ACHN (cell line): ENCODE results near the gene SPIB.
"Not testable (repeated sequence)": the region's sequence is repeated elsewhere in the genome, so short reads cannot be mapped to it uniquely, and the experiment has no call there.

Source experiments
- DNase-seq: peaks from one replicate; pipeline ENCODE4 v3.0.0-alpha.2; 2015
- in situ Hi-C: cut with HindIII; loops from 2 replicates; pipeline ENCODE4 v1.10.0; 2017; ENCODE audit warnings: low sequenced_read_pairs, low pct_ligation_motif_present, low pct_unique_long_range_greater_than_20kb

SPIB gene

DNA sequence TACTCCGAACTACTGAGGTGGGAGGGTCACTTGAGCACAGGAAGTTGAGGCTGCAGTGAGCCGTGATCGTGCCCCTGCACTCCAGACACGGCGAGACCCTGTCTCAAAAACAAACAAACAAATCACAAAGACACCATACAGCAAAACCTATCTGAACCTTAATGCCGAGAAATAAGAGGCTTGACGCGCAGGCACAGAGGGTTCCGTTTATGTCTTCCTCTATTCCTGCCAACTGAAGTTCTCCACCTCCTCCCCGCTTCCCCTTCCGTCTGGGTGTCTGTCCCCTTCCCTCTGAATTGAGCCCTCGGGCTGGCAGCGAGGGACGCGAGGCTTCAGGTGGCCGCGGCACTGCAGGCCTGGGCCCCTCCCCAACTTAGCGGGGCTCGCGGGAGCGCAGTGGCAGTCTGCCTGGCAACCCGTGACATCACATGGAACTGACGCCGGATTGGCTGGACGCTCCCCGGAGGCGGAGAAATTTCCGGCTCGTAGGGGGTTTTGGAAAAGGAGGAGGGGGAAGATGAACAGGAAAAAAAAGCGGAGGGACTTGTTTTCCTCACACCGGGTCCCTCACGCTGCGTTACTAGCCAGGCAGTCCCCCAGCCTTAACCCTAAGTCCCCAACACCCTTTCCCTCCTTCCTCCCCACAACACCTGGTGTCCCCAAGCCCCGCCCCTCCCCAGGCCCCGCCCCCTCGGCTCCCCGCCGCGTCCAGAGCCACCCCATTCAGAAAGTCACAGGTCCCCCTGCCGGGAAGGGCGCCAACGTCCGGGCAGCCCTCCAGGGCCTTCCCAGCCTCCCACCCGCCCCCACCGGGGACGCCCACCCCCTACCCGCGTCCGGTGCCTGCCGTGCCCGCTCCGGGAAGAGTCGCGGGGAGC is 12.8 kb downstream of the SPIB start:
- in situ Hi-C loops: no loop called here
- peak; percentile 71 for DNase-seq

DNA sequence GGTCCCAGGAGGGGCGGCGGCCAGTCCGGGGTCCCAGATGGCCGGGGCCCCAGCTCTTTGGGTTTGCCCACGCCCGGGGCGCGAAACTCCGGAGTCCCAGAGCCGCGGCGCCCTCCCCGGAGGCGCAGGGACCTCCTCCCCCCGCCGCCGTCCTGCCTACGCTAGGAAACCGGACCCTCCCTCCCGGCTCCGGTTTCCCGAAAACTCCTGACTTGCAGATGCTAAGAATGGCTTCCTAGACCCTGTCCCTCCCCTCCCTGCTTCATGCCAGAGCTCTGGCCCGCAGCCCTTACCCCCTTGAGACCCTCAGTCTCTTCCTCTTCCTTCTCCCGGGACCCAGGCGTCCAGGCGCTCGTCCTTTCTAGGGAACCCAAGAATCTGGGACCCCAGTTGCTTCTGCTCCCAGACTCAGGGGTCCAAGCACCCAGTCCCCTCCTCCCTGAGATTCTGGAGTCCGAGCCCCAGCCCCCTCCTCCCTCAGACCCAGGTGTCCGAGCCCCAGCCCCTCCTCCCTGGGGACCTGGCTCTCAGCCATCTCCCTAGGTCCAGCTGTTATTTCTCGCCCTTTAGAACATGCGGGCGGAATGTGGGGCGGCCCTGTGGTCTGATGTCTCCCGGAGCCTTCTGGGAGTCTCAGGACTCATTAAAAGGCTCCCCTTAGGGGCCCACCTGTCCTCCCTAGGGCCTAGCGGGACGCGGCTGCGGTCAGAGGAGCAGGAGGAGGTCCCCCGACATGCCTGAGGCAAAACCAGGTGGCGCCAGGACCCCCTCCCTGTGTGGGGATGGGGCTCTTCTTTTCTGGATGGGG is 13.7 kb downstream of the SPIB start, which contains the start of gene MYBPC2:
TSS of gene MYBPC2 (plus strand) at position 672 of the 808 bp plus-strand sequence. CDS start at position 734, 62 bp downstream.
- in situ Hi-C loops: no loop called here
- no peak for DNase-seq

DNA sequence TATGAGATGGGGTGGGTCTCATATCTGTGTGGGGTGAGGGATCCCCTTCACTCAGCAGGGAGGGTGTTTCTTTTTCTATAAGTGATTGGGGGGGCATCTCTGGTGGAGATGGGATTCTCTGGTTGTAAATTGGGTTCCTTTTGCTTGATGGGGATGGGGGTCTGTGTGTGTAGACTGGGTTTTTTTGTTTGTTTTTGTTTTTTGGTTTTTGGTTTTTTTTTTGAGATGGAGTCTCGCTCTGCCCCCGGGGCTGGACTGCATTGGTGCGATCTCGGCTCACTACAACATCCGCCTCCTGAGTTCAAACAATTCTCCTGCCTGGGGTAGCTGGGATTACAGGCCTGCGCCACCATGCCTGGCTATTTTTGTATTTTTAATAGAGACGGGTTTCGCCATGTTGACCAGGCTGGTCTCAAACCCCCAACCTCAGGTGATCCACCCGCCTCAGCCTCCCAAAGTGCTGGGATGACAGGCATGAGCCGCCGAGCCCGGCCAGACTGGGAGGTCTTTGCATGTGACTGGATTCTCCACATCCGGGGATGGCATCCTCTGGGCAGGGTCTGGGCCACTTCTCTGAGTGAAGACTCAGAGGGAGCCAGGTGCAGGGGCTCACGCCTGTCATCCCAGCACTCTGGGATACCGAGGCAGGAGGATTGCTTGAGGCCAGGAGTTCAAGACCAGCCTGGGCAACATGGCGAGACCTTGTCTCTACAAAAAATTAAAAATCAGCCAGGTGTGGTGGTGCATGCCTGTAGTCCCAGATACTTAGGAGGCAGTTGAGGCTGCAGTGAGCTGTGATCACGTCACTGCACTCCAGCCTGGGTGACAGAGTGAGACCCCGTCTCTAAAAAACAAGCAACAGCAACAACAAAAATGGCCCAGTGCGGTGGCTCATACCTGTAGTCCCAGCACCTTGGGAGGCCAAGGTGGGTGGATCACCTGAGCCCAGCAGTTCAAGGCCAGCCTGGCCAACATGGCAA is 14.8 kb downstream of the SPIB start:
- in situ Hi-C loops: no loop called here
- DNase-seq: no peak

DNA sequence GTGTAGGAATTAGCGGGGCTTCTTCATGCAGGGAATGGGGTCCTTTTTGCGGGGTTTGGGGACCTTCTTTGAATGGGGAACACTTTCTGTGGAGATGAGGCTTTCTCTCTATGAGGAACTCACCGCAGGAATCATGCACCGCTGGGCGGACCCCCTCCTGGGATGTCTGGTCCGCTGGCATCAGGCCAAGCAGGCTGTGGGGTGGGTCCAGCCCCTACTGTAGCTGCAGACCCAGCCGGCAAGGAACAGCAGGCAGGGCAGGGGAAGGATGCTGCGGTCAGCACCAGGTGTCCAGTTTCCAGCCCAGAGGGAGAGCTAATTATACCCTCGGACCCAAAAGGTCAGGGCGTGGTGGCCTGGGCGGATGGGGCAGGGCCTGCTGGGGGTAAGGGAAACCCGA is 15.8 kb downstream of the SPIB start:
- no peak for DNase-seq
- in situ Hi-C loops: no loop called here

DNA sequence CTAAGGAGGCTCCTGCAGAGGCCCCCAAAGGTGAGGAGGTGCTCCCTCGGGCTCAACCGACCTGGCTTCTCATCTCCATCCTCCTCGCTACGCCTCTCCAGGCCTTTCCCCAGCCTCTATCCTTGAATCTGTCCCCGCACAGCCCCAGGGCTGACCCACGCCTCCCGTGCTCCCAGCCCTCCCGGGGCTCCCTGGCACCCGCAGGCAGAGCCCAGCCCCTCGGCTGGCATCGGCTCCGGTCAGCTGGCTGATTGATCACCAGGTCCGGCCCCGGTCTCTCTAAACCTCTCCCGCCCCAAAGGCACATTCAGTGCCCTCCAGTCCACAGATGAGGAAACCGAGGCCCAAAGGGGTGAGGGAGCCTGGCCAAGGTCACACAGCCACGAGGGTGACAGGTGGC is 16.5 kb downstream of the SPIB start:
- in situ Hi-C loops: no loop called here
- DNase-seq: no peak

DNA sequence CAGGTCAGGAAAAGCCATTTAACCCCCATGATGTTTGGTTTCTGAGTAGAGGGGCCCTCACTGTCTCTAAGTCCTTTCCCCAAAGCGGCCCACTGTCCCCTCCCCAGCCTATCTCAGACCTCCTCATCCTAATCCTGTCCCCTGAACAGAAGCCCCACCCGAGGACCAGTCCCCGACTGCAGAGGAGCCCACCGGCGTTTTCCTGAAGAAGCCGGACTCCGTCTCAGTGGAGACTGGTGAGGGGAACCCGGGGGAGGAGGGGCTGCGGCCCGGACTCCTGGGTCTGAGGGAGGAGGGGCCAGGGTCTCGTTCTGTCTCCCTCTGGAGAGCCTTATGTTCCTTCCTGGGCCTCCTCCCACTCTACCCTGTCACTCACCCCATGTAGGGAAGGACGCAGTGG is 16.9 kb downstream of the SPIB start:
- no peak for DNase-seq
- in situ Hi-C loops: no loop called here

DNA sequence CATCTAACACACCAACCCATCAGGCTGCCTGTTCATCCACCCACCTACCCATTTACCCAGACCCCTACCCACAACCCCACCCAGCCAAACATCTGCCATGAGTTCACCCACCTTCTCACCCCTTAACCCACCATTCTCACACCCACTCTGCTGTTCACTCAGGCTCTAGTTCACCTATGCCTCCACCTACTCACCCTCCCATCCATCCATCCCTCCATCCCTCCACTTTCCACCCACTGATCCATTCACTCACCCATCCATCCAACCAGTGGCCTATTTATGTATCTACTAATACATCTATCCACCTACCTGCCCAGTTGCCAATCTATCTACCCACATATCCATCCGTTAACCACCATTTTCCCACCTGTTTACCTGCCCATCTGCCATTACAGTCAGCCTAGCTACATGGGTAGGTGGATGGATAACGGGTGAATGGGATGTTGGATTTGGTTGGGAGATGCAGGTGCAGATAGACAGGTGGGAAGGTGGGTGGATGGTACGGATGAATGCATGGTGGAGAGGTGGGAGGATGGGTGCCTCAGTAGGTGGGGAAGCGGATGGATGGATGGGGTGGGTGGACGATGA is 19.2 kb downstream of the SPIB start:
- in situ Hi-C loops: no loop called here
- no peak for DNase-seq

DNA sequence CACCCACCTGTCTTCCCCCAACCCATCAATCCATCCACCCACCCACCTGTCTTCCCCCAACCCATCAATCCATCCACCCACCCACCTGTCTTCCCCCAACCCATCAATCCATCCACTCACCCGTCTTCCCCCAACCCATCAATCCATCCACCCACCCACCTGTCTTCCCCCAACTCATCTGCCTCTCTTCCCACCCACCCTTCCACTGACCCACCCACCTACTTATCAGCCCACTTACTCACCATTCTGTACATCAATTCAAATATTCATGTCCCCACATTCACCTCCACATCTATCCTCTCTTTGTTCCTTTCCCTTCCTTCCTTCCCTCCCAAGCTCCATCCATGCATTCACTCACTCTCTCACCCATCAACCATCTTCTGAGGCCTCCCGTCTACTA is 20.4 kb downstream of the SPIB start:
- in situ Hi-C loops, DNase-seq: not testable (repeated sequence)

DNA sequence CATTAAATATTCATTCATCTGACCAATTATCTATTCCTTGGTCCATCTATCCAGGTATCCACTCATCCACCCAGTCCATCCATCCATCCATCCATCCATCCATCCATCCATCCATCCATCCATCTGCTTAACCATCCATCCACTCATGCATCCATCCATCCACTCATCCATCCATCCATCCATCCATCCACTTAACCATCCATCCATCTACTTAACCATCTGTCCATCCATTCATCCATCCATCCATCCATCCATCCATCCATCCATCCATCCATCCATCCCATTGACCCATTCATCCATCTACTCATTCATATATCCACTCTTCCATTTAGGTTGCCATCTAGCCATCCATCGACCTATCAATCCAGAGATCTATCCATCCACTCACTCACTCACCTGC is 25.3 kb downstream of the SPIB start:
- no peak for DNase-seq
- in situ Hi-C loops: no loop called here

DNA sequence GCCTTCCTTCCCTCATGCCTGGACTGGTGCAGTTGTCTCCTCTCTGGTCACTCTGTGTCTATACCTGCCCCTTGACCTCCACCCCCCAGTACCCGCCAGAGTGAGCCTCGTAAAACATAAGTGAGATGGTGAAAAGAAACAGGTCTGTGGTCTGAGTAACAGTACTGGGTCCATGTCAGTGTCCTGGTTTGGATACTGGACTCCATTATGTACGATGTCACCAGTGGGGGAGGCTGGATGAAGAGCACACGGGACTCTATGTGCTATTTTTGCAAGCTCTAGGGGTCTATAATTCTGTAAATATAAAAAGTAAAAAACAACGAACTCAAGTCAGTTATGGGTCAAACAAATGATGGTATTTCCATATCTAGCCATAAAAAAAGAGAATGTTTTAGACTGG is 28.3 kb downstream of the SPIB start:
- DNase-seq: no peak
- in situ Hi-C loops: no loop called here

DNA sequence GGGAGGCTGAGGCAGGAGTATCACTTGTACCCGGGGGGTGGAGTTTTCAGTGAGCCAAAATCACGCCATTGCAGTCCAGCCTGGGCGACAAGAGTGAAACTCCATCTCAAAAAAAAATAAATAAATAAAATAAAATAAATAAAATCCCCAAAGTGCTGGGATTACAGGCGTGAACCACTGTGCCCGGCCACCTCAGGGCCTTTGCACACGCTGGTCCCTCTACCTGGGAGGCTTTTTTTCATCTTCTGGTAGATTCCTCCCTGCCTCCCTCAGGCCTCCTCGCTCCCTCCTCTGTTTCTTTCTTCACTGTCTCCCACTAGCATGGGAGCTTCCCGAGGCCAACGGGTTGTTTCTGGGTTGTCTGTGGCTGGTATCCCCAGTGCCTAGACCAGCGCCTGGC is 29.0 kb downstream of the SPIB start:
- in situ Hi-C loops: no loop called here
- no peak for DNase-seq

DNA sequence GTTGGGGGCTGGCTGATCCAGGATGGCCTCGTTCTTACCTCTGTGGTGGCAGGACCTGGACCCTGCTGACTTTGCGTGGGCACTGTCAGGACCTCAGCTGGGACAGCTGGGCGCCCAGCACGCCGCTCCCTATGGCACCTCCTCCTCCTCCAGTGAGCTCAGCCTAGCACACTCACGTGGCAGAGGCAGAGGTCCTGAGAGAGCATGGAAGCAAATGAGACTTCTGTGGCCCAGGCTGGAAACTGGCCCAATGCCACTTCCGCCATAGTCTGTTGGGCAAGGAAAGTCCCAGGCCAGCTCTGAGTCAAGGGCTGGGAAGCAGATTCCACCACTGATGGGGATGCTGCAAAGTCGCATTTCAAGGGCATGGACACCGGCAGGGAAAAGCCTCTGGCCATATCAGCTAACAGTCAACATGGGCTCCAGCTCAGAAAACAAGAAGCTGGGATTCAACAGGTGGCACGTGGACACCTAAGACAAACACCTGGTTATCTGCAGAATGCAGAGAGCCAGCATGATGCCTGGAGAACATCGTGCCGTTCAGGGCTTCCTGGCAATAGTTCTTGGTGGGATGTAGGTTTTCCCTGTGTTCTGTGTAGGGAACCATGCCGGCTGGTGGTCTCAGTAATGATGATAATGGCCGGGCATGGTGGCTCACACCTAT is 30.6 kb downstream of the SPIB start:
- in situ Hi-C loops: no loop called here
- no peak for DNase-seq

DNA sequence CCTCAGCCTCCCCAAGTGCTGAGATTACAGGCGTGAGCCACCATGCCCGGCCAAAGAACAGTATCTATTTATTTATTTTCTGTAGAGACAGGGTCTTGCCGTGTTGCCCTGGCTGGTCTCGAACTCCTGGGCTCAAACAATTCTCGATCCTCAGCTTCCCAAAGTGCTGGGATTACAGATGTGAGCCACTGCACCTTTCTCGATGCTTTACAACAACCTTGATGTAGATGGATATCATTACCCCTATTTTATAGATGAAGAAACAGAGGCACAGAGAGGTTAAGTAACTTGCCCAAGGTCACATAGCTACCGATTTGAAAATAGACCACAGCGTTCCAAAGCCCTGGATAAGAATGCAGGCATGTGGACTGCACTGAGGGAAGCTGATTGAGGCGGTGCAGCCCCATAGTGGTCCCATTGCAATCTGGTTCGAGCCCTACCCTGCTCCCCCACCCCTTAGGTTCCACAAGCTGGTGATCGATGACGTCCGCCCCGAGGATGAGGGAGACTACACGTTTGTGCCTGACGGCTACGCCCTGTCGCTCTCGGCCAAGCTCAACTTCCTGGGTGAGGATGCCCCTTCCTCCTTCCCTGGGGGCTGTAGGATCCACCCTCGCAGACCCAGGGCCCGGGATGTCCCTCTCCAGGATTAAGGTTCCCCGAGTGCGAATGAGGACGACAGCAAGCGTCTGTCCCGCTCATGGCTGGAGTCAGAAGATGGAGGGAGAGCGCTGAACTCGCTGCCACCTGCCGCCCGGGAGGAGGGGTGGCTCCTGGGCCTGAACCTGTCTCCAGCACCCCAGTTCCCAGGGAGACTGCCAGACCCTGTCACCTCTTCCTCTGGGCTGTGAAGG is 31.9 kb downstream of the SPIB start:
- in situ Hi-C loops: no loop called here
- no peak for DNase-seq

DNA sequence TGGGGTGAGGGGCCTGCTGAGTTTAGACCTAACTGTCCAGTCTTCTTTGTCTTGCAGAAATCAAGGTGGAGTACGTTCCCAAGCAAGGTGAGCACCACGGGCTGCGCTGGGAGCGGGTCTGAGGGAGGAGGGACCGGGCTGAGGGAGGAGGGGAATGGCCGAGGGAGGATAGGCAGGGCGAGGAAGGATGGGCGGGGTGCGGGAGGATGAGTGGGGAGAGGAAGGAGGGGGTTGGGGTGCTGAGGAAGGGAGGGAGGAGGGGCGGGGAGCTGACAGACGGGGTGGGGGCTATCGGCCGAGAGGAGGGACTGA is 32.4 kb downstream of the SPIB start:
- in situ Hi-C loops: no loop called here
- DNase-seq: no peak

DNA sequence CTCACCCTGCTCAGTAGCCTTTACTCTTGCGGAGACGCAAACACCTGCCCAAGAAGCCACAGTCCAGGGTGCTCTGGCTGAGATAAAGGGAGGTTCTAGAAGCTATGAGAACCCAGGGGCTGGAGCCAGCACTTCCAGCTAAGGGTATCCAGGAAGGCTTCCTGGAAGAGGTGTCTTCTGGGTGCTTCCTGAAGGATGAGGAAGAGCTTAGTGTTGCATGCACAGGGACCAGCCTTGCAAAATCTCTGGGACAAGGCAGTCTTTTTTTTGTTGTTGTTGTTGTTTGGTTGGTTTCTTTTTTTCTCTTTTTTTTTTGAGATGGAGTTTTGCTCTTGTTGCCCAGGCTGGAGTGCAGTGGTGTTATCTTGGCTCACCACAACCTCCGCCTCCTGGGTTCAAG is 34.5 kb downstream of the SPIB start:
- in situ Hi-C loops: no loop called here
- no peak for DNase-seq

DNA sequence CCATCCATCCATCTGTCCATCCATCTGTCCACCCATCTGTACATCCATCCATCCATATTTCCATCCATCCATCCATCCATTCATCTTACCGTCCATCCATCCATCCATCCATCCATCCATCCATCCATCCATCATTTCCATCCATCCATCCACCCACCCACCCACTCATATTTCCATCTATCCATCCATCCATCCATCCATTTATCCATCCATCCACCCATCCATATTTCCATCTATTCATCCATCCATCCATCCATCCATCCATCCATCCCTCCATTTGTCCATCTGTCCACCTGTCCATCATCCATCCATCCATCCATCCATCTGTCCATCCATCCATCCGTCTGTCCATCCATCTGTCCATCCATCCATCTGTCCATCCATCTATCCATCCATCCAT is 37.3 kb downstream of the SPIB start:
- in situ Hi-C loops: no loop called here
- DNase-seq: no peak

DNA sequence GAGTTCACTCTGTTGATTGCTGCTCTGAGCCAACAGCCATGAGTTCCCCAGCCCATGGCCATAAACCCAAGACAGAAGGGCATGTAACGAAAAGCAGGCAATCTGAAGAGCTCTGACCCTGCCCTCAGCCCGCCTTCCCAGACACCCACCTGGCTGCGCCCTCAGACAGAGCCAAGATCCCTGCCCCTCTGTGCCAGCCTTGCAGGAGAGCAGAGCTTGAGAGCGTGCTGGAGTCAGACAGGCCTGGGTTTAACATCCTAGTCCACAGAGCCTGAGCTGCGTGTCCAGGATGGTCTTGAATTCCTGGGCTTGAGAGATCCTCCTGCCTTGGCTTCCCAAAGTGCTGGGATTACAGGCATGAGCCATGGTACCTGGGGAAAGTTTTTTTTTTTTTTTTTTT is 38.6 kb downstream of the SPIB start:
- in situ Hi-C loops: no loop called here
- DNase-seq: no peak
